ENCODE results near the gene ACTA2.

The ACTA2 gene

DNA sequence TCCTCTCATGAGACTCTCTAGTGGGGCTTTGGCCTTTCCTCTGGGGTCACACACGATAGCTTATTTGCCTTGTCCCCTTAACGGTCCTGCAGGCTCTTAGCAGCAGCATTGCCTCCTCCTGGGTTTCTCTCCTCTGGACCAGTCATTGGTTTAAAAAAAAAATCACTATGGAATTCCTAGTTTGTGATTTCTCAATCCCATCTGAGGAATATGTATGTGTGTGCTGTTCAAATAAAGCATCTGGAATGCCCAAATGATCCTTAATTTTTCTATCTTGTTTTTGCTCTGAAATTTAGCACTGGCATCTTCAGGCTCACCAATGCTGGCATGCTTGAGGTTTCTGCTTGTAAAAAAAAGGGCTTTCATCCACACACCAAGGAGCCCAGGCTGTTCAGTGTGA lies 30.5 kb downstream of the ACTA2 start:
- TF ChIP-seq, protein P1, sequence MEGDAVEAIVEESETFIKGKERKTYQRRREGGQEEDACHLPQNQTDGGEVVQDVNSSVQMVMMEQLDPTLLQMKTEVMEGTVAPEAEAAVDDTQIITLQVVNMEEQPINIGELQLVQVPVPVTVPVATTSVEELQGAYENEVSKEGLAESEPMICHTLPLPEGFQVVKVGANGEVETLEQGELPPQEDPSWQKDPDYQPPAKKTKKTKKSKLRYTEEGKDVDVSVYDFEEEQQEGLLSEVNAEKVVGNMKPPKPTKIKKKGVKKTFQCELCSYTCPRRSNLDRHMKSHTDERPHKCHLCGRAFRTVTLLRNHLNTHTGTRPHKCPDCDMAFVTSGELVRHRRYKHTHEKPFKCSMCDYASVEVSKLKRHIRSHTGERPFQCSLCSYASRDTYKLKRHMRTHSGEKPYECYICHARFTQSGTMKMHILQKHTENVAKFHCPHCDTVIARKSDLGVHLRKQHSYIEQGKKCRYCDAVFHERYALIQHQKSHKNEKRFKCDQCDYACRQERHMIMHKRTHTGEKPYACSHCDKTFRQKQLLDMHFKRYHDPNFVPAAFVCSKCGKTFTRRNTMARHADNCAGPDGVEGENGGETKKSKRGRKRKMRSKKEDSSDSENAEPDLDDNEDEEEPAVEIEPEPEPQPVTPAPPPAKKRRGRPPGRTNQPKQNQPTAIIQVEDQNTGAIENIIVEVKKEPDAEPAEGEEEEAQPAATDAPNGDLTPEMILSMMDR (IDR thresholded peaks at IDR 0.05; ENCODE audit: low read depth, low read length): no peak
- no peak for DNase-seq (ENCODE audit: extremely low read depth, low read depth)

DNA sequence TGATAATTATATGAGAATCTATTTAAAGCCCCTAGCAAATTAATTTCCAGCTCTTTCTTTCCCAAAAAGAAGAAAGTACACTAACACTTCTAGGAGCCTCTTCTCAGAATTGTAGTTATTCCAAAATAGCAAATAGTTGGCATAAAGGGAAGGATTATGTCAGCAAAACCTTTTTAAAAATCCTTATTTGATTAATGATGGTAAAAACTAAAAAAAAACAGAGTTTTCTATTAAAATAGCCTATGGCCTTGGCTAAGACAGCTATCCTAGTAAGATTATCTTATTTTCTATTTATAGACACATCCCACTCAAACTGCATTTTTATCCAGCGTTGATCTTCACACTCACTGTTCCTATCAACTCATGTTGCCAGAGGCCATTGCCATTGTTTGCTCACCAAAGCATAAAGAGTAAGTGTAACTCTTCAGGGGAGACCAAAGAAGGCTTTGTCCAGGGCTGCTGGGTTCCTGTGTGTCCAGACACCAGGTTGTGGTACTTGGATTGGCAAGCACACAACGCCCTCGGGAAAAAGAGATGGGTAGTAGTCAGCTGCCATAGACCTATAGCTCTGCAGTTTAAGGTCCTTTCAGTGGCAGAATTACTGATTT lies 31.5 kb downstream of the ACTA2 start:
- TF ChIP-seq, protein P1 (IDR thresholded peaks at IDR 0.05; ENCODE audit: low read depth, low read length): no peak
- no peak for DNase-seq (ENCODE audit: extremely low read depth, low read depth)

DNA sequence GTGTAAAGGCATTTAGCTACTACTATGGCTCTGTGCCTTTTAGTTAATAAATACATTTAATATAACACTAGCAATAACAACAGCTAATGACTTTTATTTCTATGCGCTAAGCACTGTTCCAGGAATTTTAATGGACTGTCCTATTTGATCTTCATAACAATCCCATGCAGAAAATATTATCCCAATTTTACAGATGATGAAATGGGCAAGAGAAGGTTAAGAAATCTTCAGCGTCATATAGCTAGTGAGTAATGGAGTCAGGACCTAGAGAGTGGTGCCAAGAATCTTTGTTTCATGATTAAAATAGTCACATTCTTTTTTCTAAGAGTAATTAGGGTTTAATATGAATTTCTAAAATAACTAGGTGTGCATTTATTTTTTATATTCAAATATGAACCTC lies 32.4 kb downstream of the ACTA2 start:
- TF ChIP-seq, protein P1 (IDR thresholded peaks at IDR 0.05; ENCODE audit: low read depth, low read length): no peak
- DNase-seq (ENCODE audit: extremely low read depth, low read depth): no peak

DNA sequence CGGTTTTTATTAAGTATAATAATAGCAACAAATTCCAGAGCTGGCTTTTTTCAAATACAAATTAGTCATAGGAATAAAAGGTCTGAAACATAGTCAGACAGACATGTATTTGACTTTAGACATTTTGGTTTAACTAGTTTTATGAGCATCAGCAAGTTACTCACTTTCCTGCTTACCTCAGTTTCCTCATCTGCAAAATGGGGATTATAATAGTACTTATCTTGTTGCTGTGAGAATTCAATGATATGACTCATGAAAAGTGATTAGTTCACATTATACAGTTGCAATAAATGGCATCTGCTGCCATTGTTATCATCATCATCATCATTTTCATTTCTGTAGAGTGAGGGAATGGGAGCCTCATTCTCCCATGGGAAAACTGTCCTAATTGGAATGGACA lies 33.5 kb downstream of the ACTA2 start:
- no peak for DNase-seq (ENCODE audit: extremely low read depth, low read depth)
- TF ChIP-seq, protein P1 (IDR thresholded peaks at IDR 0.05; ENCODE audit: low read depth, low read length): no peak

DNA sequence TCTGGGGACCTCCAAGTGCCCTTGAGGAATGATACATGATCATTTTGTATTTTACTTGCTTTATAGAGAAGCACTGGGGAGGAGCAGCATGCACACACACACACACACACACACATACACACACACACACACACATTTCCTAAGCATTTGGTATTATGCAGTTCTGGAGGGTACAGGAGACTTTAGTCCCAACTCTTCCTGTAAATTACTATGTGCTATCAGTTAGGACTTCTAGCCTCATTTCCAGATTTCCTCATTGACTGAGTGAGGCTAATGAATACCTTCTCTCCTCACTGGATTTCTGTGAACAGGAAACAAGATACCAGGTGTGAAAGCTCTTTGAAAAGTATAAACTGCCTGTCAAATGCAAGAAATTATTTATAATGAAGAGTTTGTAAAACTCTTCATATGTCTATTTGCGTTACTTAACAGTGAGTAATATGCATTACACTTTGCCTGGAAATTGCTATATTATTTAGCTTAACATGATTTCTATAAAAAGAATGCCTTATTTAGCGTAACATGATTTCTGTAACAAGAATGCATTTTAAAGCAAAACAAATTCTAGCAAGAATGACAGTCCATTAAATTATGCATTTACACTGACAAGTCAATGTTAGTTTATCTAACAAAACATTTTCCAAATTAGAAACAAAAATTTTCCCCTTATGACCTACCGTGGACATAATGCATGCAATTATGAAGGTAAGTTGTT lies 34.2 kb downstream of the ACTA2 start:
- DNase-seq (ENCODE audit: extremely low read depth, low read depth): no peak
- TF ChIP-seq, protein P1 (IDR thresholded peaks at IDR 0.05; ENCODE audit: low read depth, low read length): no peak

DNA sequence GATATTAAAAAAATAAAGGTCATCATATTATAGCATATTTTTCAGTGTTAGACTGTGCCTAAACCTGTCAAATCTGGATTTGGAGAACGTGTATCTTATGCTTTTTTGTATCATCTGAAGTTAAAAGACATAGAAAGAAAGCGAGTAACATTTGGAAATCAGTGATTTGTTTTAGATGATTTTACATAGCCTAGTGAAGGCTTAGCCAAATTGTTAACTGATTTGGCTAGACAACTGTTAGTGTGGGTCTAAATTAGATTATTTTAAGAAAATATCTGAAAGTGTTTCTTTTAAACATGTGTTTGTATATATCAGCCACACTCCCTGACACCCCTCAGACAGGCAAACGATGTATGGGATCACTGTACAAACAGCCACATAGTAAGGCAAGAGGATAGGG lies 35.6 kb downstream of the ACTA2 start:
- DNase-seq (ENCODE audit: extremely low read depth, low read depth): no peak
- TF ChIP-seq, protein P1 (IDR thresholded peaks at IDR 0.05; ENCODE audit: low read depth, low read length): no peak

DNA sequence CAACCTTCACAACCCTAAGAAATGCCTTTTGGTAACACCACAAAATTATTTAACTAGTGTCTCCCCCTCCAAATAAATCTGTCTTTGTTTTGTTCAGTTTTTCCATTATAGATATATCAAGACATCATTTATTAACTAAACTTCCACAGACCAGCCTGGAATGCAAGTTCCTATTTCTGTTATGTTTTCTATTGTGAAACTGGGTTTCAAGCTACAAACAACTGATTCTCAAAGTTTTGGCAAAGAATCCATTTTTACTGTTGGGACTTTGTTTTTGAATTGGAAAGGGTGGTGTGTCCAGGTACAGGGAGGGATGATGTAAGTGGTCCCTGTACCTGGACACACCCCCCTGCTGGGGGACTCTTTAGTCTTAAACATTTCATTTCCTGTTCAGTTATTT lies 36.3 kb downstream of the ACTA2 start:
- no peak for DNase-seq (ENCODE audit: extremely low read depth, low read depth)
- TF ChIP-seq, protein P1 (IDR thresholded peaks at IDR 0.05; ENCODE audit: low read depth, low read length): no peak
